ENCODE measurements around the gene FAM174B. TPM values are rescaled to one million over a fixed set of nuclear protein-coding genes. Genes with fewer than 3 reads are reported as not detected.

The FAM174B gene
- polyA plus RNA-seq, 1 donor from 2014 or later = 20.1 TPM

DNA sequence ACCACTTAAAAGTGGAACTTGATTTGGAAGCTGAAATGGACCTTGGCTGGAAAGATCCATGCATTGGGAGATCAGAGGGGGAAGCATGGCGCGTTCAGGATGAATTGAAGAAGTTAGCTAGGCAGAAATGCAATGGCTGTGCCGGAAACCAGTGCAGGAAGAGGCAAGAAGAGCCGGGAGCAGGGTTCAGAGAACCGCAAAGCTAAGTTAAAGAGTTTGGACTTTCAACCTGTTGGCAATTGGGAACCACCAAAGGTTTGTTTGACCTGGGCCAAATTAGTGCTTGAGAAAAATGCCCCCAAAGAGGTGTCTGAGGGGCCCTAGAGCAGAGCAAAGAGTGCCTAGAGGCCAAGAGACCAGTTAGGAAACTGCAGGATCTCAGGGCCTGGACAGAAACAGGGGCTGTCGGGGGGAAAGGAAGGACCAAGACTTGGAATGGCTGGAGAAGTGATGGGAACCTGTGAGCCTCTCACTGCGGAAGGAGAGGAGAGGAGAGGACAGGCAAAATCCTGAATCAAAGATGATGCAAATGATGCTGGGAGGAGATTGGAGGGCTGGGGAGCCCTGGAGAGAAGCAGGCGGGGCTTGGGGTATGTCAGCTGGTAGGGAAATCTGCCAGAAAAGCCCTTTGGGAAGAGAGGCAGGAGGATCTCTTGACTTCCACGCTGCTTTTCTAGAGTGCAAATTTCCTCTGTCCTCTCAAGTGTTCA lies 49.3 kb downstream of the FAM174B start:
- H3K27ac ChIP-seq (ENCODE audit: low read length) = no peak overlapping the region
- H3K27me3 ChIP-seq (ENCODE audit: insufficient read depth, low read depth, low read length) = no peaks in the 10 kb centered on the region
- H4K20me1 ChIP-seq (ENCODE audit: insufficient read depth) = no peaks in the 10 kb centered on the region
- H3K9ac ChIP-seq (ENCODE audit: low read length) = no peak overlapping the region
- H3F3A ChIP-seq (ENCODE audit: insufficient read depth, low read length, poor library complexity, severe bottlenecking) = no peaks in the 10 kb centered on the region
- H3K36me3 ChIP-seq (ENCODE audit: insufficient read depth, low read length) = no peaks in the 10 kb centered on the region
- no peak overlapping the region for H2AFZ ChIP-seq (ENCODE audit: low read depth, low read length)
- H3K4me3 ChIP-seq (ENCODE audit: low read length) = no peak overlapping the region
- no peak for TF ChIP-seq EZH2 (IDR thresholded peaks at IDR 0.05; ENCODE audit: borderline replicate concordance, insufficient read depth, low read length, poor library complexity, severe bottlenecking)
- TF ChIP-seq, protein P1, sequence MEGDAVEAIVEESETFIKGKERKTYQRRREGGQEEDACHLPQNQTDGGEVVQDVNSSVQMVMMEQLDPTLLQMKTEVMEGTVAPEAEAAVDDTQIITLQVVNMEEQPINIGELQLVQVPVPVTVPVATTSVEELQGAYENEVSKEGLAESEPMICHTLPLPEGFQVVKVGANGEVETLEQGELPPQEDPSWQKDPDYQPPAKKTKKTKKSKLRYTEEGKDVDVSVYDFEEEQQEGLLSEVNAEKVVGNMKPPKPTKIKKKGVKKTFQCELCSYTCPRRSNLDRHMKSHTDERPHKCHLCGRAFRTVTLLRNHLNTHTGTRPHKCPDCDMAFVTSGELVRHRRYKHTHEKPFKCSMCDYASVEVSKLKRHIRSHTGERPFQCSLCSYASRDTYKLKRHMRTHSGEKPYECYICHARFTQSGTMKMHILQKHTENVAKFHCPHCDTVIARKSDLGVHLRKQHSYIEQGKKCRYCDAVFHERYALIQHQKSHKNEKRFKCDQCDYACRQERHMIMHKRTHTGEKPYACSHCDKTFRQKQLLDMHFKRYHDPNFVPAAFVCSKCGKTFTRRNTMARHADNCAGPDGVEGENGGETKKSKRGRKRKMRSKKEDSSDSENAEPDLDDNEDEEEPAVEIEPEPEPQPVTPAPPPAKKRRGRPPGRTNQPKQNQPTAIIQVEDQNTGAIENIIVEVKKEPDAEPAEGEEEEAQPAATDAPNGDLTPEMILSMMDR (IDR thresholded peaks at IDR 0.05; ENCODE audit: poor library complexity, severe bottlenecking) = no peak
- no peak for TF ChIP-seq SMC3 (conservative IDR thresholded peaks at IDR 0.05; ENCODE audit: poor library complexity)
- no peak for TF ChIP-seq TAF1 (IDR thresholded peaks at IDR 0.05; ENCODE audit: low read depth)
- no peaks in the 10 kb centered on the region for H3K9me2 ChIP-seq (ENCODE audit: insufficient read depth, low read length)
- H3K4me2 ChIP-seq (ENCODE audit: low read length) = no peak overlapping the region
- H3K79me2 ChIP-seq (replicated peaks; ENCODE audit: insufficient read depth, low read length) = no peaks in the 10 kb centered on the region
- no peaks in the 10 kb centered on the region for H3K9me3 ChIP-seq (ENCODE audit: low read length)

DNA sequence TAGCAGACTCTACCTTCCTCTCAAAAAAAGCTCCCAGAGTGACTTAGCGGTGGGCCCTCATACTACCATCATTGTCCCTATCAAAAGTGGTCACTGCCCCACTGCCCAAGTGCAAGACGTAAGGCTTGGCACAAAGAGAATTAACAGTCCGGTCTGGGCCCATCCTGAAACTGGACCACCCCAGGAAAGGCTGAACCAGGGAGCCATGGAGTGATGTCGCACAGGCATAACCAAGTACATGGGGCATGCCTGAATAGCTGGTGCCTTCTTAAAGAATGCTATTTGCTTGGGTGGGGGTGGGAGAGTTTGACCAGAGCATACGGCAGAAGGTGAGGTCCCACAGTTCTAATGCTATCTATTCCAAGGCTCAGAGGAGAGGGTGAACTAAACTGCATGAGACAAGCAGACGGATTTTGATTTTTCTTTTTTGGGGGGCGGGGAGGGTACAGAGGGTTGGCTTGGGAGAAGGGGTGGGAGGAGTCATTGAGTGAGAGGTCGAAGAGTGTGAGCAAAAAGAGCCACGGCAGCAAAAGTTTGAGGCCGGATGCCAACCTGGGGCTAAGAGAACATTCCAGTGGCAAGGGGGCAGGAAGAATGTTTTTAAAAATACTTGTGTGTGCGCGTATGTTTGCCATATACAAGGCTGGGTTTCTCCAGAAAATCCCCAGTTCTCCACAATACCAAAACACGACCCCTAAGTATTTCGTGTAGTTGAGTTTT lies 50.2 kb downstream of the FAM174B start:
- H3K36me3 ChIP-seq (ENCODE audit: insufficient read depth, low read length) = no peaks in the 10 kb centered on the region

More for the DNA sequence above, 50.2 kb downstream of the FAM174B start:
- no peaks in the 10 kb centered on the region for H3K79me2 ChIP-seq (replicated peaks; ENCODE audit: insufficient read depth, low read length)
- no peaks in the 10 kb centered on the region for H3K9me3 ChIP-seq (ENCODE audit: low read length)
- H3K27ac ChIP-seq (ENCODE audit: low read length) = no peak overlapping the region
- H3K9me2 ChIP-seq (ENCODE audit: insufficient read depth, low read length) = no peaks in the 10 kb centered on the region
- no peak overlapping the region for H3K9ac ChIP-seq (ENCODE audit: low read length)
- TF ChIP-seq SMC3 (conservative IDR thresholded peaks at IDR 0.05; ENCODE audit: poor library complexity) (no peak), EZH2 (IDR thresholded peaks at IDR 0.05; ENCODE audit: borderline replicate concordance, insufficient read depth, low read length, poor library complexity, severe bottlenecking) (no peak), TAF1 (IDR thresholded peaks at IDR 0.05; ENCODE audit: low read depth) (no peak), POLR2AphosphoS5 (IDR thresholded peaks at IDR 0.05) (no peak), RAD21 (conservative IDR thresholded peaks at IDR 0.05) (no peak), EP300 (conservative IDR thresholded peaks at IDR 0.05; ENCODE audit: poor library complexity, severe bottlenecking) (no peak), MXI1 (conservative IDR thresholded peaks at IDR 0.05; ENCODE audit: poor library complexity, severe bottlenecking) (no peak)
- TF ChIP-seq, protein P2, sequence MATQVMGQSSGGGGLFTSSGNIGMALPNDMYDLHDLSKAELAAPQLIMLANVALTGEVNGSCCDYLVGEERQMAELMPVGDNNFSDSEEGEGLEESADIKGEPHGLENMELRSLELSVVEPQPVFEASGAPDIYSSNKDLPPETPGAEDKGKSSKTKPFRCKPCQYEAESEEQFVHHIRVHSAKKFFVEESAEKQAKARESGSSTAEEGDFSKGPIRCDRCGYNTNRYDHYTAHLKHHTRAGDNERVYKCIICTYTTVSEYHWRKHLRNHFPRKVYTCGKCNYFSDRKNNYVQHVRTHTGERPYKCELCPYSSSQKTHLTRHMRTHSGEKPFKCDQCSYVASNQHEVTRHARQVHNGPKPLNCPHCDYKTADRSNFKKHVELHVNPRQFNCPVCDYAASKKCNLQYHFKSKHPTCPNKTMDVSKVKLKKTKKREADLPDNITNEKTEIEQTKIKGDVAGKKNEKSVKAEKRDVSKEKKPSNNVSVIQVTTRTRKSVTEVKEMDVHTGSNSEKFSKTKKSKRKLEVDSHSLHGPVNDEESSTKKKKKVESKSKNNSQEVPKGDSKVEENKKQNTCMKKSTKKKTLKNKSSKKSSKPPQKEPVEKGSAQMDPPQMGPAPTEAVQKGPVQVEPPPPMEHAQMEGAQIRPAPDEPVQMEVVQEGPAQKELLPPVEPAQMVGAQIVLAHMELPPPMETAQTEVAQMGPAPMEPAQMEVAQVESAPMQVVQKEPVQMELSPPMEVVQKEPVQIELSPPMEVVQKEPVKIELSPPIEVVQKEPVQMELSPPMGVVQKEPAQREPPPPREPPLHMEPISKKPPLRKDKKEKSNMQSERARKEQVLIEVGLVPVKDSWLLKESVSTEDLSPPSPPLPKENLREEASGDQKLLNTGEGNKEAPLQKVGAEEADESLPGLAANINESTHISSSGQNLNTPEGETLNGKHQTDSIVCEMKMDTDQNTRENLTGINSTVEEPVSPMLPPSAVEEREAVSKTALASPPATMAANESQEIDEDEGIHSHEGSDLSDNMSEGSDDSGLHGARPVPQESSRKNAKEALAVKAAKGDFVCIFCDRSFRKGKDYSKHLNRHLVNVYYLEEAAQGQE (IDR thresholded peaks at IDR 0.05; ENCODE audit: borderline replicate concordance) = no peak
- TF ChIP-seq, protein P1 (IDR thresholded peaks at IDR 0.05; ENCODE audit: poor library complexity, severe bottlenecking) = no peak
- no peaks in the 10 kb centered on the region for H4K20me1 ChIP-seq (ENCODE audit: insufficient read depth)
- H3K4me2 ChIP-seq (ENCODE audit: low read length) = no peak overlapping the region
- no peaks in the 10 kb centered on the region for H3K27me3 ChIP-seq (ENCODE audit: insufficient read depth, low read depth, low read length)
- H2AFZ ChIP-seq (ENCODE audit: low read depth, low read length) = no peak overlapping the region
- no peaks in the 10 kb centered on the region for H3F3A ChIP-seq (ENCODE audit: insufficient read depth, low read length, poor library complexity, severe bottlenecking)
- H3K4me3 ChIP-seq (ENCODE audit: low read length) = no peak overlapping the region
